Measurements from ENCODE around the gene FOXK2.

DNA sequence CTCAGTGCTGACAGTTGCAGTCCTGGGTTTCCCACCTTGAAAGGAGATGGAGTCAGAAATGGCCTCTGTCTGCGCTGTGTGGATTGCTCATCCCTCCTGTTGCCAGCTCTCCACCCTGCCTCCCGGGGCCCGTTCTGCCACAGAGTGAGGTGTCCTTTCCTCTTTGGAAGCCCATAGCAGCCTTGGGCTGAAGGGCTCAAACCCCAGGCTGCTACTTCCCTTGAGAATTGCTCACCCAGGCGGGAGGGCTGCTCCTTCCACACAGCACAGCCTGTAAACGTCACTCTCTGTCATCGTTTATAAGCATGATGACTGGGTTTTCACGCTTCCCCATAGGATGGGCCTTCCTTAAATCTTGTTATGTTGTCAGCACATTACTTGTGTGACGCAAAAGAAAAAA is 62.7 kb downstream of the FOXK2 start:
- TF ChIP-seq, protein P1, sequence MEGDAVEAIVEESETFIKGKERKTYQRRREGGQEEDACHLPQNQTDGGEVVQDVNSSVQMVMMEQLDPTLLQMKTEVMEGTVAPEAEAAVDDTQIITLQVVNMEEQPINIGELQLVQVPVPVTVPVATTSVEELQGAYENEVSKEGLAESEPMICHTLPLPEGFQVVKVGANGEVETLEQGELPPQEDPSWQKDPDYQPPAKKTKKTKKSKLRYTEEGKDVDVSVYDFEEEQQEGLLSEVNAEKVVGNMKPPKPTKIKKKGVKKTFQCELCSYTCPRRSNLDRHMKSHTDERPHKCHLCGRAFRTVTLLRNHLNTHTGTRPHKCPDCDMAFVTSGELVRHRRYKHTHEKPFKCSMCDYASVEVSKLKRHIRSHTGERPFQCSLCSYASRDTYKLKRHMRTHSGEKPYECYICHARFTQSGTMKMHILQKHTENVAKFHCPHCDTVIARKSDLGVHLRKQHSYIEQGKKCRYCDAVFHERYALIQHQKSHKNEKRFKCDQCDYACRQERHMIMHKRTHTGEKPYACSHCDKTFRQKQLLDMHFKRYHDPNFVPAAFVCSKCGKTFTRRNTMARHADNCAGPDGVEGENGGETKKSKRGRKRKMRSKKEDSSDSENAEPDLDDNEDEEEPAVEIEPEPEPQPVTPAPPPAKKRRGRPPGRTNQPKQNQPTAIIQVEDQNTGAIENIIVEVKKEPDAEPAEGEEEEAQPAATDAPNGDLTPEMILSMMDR (IDR thresholded peaks at IDR 0.05), result no peak
- no peak for TF ChIP-seq ZNF512 (CRISPR knock-in tag; IDR thresholded peaks at IDR 0.05; ENCODE audit: borderline replicate concordance)
- no peak for TF ChIP-seq CREM (CRISPR knock-in tag; IDR thresholded peaks at IDR 0.05)
- TF ChIP-seq FOXP4 (CRISPR knock-in tag; IDR thresholded peaks at IDR 0.05), result no peak
- TF ChIP-seq, protein P2, sequence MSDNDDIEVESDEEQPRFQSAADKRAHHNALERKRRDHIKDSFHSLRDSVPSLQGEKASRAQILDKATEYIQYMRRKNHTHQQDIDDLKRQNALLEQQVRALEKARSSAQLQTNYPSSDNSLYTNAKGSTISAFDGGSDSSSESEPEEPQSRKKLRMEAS (CRISPR knock-in tag; IDR thresholded peaks at IDR 0.05), result no peak
- TF ChIP-seq ESRRA (CRISPR knock-in tag; IDR thresholded peaks at IDR 0.05; ENCODE audit: borderline replicate concordance), result no peak
- TF ChIP-seq ELF4 (CRISPR knock-in tag; IDR thresholded peaks at IDR 0.05; ENCODE audit: low read depth), result no peak
- no peak for TF ChIP-seq TCF7 (CRISPR knock-in tag; IDR thresholded peaks at IDR 0.05; ENCODE audit: low read depth)
- TF ChIP-seq JUN (CRISPR knock-in tag; IDR thresholded peaks at IDR 0.05), result no peak
- no peak for TF ChIP-seq EMX1 (CRISPR knock-in tag; IDR thresholded peaks at IDR 0.05)
- TF ChIP-seq TEAD4 (CRISPR knock-in tag; IDR thresholded peaks at IDR 0.05), result no peak

Measured in WTC11 (cell line).